Fibroblast of lung (primary cell): ENCODE measurements around the gene SOX21.

ENCODE experiments used
- EZH2 ChIP-seq: IDR thresholded peaks from 2 replicates; pipeline ENCODE4 v1.5.1; 2012; ENCODE audit warnings: low read length, control low read depth, mild to moderate bottlenecking; ENCODE audit errors: missing control alignments
- TF ChIP-seq, protein P1 (sequence below), 2 donors: IDR thresholded peaks in 1 of 2; conservative IDR thresholded peaks in 1 of 2; 1 replicate in 1 of 2; 2 replicates in 1 of 2; pipeline ENCODE4 v1.5.1; 2011 to 2012; ENCODE audit warnings: low read length in 2 of 2, control low read depth in 1 of 2, inconsistent platforms in 1 of 2, low read depth in 1 of 2, mild to moderate bottlenecking in 1 of 2

DNA sequence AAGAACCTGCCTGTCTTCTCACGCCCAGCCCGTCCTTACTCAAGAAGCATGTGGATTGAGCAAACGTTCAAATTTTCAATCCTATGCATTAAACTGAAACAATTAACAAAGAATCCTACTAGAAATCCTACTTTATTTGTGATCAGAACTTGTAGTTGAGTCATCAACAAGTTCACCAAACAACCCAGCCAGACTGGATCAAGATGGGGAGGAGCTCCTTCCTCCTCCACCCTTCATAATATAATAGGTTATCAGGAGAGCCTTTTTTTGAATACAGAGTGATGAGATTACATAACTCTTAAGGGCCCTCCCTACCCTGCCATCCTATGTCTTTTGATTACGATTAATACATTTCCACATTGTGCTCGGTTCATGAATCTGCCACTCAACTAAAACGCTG lies 32.7 kb downstream of the SOX21 start:
- TF ChIP-seq, protein P1, sequence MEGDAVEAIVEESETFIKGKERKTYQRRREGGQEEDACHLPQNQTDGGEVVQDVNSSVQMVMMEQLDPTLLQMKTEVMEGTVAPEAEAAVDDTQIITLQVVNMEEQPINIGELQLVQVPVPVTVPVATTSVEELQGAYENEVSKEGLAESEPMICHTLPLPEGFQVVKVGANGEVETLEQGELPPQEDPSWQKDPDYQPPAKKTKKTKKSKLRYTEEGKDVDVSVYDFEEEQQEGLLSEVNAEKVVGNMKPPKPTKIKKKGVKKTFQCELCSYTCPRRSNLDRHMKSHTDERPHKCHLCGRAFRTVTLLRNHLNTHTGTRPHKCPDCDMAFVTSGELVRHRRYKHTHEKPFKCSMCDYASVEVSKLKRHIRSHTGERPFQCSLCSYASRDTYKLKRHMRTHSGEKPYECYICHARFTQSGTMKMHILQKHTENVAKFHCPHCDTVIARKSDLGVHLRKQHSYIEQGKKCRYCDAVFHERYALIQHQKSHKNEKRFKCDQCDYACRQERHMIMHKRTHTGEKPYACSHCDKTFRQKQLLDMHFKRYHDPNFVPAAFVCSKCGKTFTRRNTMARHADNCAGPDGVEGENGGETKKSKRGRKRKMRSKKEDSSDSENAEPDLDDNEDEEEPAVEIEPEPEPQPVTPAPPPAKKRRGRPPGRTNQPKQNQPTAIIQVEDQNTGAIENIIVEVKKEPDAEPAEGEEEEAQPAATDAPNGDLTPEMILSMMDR (conservative IDR thresholded peaks at IDR 0.05 in 1 of 2, IDR thresholded peaks at IDR 0.05 in 1 of 2; ENCODE audit: low read depth in 1 of 2, low read length in 2 of 2), result no peak
- TF ChIP-seq EZH2, result no peak
